Activated CD8-positive, alpha-beta memory T cell treated with anti-CD3 and anti-CD28 coated beads, Interleukin-2, amount 50 U/mL, for 24 hours (primary cell): Measurements from ENCODE around the gene NFATC2.
A peak's percentile ranks its signal among the peaks of the same experiment; 100 is the strongest.
"Not testable (repeated sequence)": the region's sequence is repeated elsewhere in the genome, so short reads cannot be mapped to it uniquely, and the experiment has no call there.

ENCODE experiments used
- DNase-seq: peaks from one replicate; pipeline ENCODE4 v3.0.0-alpha.2; 2020; ENCODE audit errors: extremely low read depth

The NFATC2 gene

GRCh38 chr20:51568533-51568932, 26.0 kb upstream of the NFATC2 start:
- DNase-seq, result not testable (repeated sequence)

GRCh38 chr20:51567622-51568021, 25.1 kb upstream of the NFATC2 start:
- no peak for DNase-seq

- DNase-seq, result no peak
Measured at GRCh38 chr20:51566594-51566993, 24.1 kb upstream of the NFATC2 start.

- no peak for DNase-seq
Measured at GRCh38 chr20:51565298-51566144, 23.0 kb upstream of the NFATC2 start.

GRCh38 chr20:51563486-51564332, 21.2 kb upstream of the NFATC2 start:
- DNase-seq, result no peak

GRCh38 chr20:51563174-51563485, 20.6 kb upstream of the NFATC2 start:
- no peak for DNase-seq

- DNase-seq, result no peak
Measured at GRCh38 chr20:51562332-51563173, 20.0 kb upstream of the NFATC2 start.

- DNase-seq, result no peak
Measured at GRCh38 chr20:51562027-51562331, 19.5 kb upstream of the NFATC2 start.

GRCh38 chr20:51560550-51561307, 18.2 kb upstream of the NFATC2 start:
- no peak for DNase-seq

- no peak for DNase-seq
Measured at GRCh38 chr20:51560042-51560441, 17.5 kb upstream of the NFATC2 start.

- DNase-seq, result no peak
Measured at GRCh38 chr20:51554538-51555165, 12.1 kb upstream of the NFATC2 start.

GRCh38 chr20:51553897-51554486, 11.5 kb upstream of the NFATC2 start:
- DNase-seq, result no peak

- no peak for DNase-seq
Measured at GRCh38 chr20:51551186-51551585, 8.7 kb upstream of the NFATC2 start.

GRCh38 chr20:51549474-51549873, 7.0 kb upstream of the NFATC2 start:
- no peak for DNase-seq

- no peak for DNase-seq
Measured at GRCh38 chr20:51547951-51548350, 5.4 kb upstream of the NFATC2 start.

GRCh38 chr20:51545515-51545914, 3.0 kb upstream of the NFATC2 start:
- no peak for DNase-seq

- DNase-seq, result no peak
Measured at GRCh38 chr20:51543422-51543788, 886 bp upstream of the NFATC2 start.

- DNase-seq, result no peak
Measured at GRCh38 chr20:51542033-51542570, 417 bp downstream of the NFATC2 start.

GRCh38 chr20:51541189-51542032, 1.1 kb downstream of the NFATC2 start:
- peak; percentile 66 for DNase-seq

GRCh38 chr20:51540580-51540979, 1.9 kb downstream of the NFATC2 start:
- DNase-seq, result no peak
